PC-3 (cell line): ENCODE measurements around the gene NR3C1. TPM values are rescaled to one million over a fixed set of nuclear protein-coding genes. Genes with fewer than 3 reads are reported as not detected.

Experiments
- ATAC-seq: fragments of 200-7000 bp; cut with Tn5 transposase; 2 replicates; pipeline ENCODE4 v1.9.1; 2020; ENCODE audit warnings: mild to moderate bottlenecking, moderate library complexity
- BruUV-seq: library from RNA; stranded (reverse); fragments of 400-500 nt; replicated peaks from 2 replicates; lab custom pipeline; 2021; lab: Mats Ljungman, UMichigan
- CTCF ChIA-PET: fragments of 300-600 bp; sonication (Branson Sonifier 250); formaldehyde crosslinking; loops from one replicate; lab custom pipeline; 2022; ENCODE audit warnings: antibody characterized with exemption; lab: Charles Lee
- POLR2A ChIA-PET: fragments of 300-600 bp; sonication (Branson Sonifier 250); formaldehyde crosslinking; loops from one replicate; lab custom pipeline; 2022; ENCODE audit warnings: antibody characterized with exemption; ENCODE audit not compliant: unreplicated experiment; lab: Charles Lee
- DNase-seq: peaks from one replicate; pipeline ENCODE4 v3.0.0-alpha.2; 2015
- H2AFZ ChIP-seq: fragments of 300-600 bp; sonication (generic); 2 replicates; pipeline ENCODE4 v1.6.0; 2016; ENCODE audit warnings: antibody characterized with exemption, low read length
- H3F3A ChIP-seq: fragments of 300-600 bp; sonication (generic); one replicate; pipeline ENCODE4 v1.6.0; 2017; ENCODE audit warnings: antibody characterized with exemption, low read length, control low read depth, mild to moderate bottlenecking; ENCODE audit not compliant: unreplicated experiment
- H3K27ac ChIP-seq: fragments of 300-600 bp; sonication (generic); 2 replicates; pipeline ENCODE4 v1.5.1; 2016; ENCODE audit warnings: mild to moderate bottlenecking, low read length
- H3K27me3 ChIP-seq: fragments of 300-600 bp; sonication (generic); 2 replicates; pipeline ENCODE4 v1.6.1; 2016; ENCODE audit warnings: low read length, mixed read lengths
- H3K36me3 ChIP-seq: fragments of 300-600 bp; sonication (generic); 2 replicates; pipeline ENCODE4 v1.6.1; 2016; ENCODE audit warnings: low read depth, mixed run types, low read length, mixed read lengths
- H3K4me1 ChIP-seq: fragments of 300-600 bp; sonication (generic); 2 replicates; pipeline ENCODE4 v1.5.1; 2016; ENCODE audit warnings: low read length; ENCODE audit not compliant: insufficient read depth
- H3K4me2 ChIP-seq: fragments of 300-600 bp; sonication (generic); 2 replicates; pipeline ENCODE4 v1.6.0; 2016; ENCODE audit warnings: low read length
- H3K4me3 ChIP-seq: fragments of 300-600 bp; sonication (generic); 2 replicates; pipeline ENCODE4 v1.5.1; 2016; ENCODE audit warnings: mild to moderate bottlenecking, low read length, mixed read lengths
- H3K79me2 ChIP-seq: fragments of 300-600 bp; sonication (generic); 2 replicates; pipeline ENCODE4 v1.6.1; 2017; ENCODE audit warnings: low read length, mixed read lengths
- H3K9ac ChIP-seq: fragments of 300-600 bp; sonication (generic); 2 replicates; pipeline ENCODE4 v1.6.0; 2016; ENCODE audit warnings: mild to moderate bottlenecking, low read length
- H3K9me2 ChIP-seq: fragments of 300-600 bp; sonication (generic); replicated peaks from 2 replicates; pipeline ENCODE4 v1.6.1; 2016; ENCODE audit warnings: mixed run types, low read length, mixed read lengths
- H3K9me3 ChIP-seq: fragments of 300-600 bp; sonication (generic); 2 replicates; pipeline ENCODE4 v1.6.1; 2016; ENCODE audit warnings: low read length, mixed read lengths
- H4K20me1 ChIP-seq: fragments of 300-600 bp; sonication (generic); 2 replicates; pipeline ENCODE4 v1.6.1; 2016; ENCODE audit warnings: low read length, mixed read lengths
- EZH2 ChIP-seq: fragments of 300-600 bp; sonication (generic); IDR thresholded peaks from one replicate; pipeline ENCODE4 v1.6.1; 2017; ENCODE audit warnings: antibody characterized with exemption, mild to moderate bottlenecking, low read length; ENCODE audit not compliant: unreplicated experiment
- EZH2phosphoT487 ChIP-seq: fragments of 300-600 bp; sonication (generic); IDR thresholded peaks from 2 replicates; pipeline ENCODE4 v1.6.1; 2018; ENCODE audit warnings: mild to moderate bottlenecking, antibody characterized with exemption, low read length, borderline replicate concordance
- intact Hi-C: fragments of 100-400 bp; cut with micrococcal nuclease; formaldehyde crosslinking; loops from 2 replicates; pipeline ENCODE4 v1.9.0; 2023
- total RNA-seq: library from RNA; depleted of rRNA; stranded (reverse); fragments of >200 nt; gene quantifications from 2 replicates; pipeline ENCODE4 v1.2.3, GENCODE V29; 2014
- TF ChIP-seq, protein P1 (sequence below): fragments of 300-600 bp; sonication (generic); conservative IDR thresholded peaks from 2 replicates; pipeline ENCODE4 v1.5.1; 2017; ENCODE audit warnings: antibody characterized with exemption, low read depth, mild to moderate bottlenecking, low read length

Gene NR3C1
- total RNA-seq, 1 experiment from 2014 or later: 13.0 TPM

DNA sequence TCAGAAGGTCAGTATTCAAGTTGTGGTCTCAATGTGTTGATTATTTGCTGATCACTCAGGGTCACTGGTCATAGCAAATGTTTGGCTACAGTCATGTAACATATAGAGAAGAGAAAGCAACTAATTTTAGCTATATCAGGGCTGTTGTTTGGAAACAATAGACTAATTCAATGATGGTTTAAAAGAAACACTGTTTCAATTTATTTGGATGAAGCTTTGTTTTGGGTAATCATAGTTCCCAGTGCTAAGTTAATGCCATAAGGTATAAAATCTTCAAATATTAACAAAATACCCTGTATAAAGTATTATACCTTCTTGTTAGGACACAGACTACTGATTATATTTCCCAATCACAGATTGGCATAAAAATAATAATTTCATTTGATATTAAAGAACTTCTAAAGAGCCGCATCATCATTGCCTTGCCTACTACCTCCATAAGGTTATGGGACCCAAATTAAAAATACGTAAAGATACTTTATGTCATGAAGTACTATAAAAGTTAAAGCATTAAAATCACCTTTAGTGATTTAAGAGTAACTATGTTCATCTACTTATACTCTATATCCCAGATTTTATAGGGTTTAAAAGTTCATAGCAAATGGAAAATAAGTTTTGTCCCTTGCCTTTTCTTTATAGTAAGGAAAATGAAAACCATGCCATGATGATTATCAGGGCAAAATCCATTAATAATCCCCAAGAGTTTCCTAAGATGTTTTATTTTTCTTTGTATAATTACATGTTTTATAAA is 6.0 kb downstream of the NR3C1 start:
- Histone ChIP-seq H3F3A (no peaks in the 10 kb centered on the region), H3K9me2 (no peaks in the 10 kb centered on the region), H3K27ac (no peak overlapping the region), H4K20me1 (peaks cover 89% of the 10 kb centered on the region), H3K4me3 (peak overlapping the region; percentile 92), H3K9ac (peak overlapping the region; percentile 13; the same call in 1 of the 2 replicates), H3K4me1 (peaks cover 72% of the 10 kb centered on the region), H3K27me3 (no peaks in the 10 kb centered on the region), H2AFZ (no peak overlapping the region), H3K79me2 (peaks cover 100% of the 10 kb centered on the region), H3K4me2 (peak overlapping the region; percentile 98), H3K36me3 (peaks cover 11% of the 10 kb centered on the region), H3K9me3 (no peaks in the 10 kb centered on the region)
- POLR2A ChIA-PET: no interaction called here
- no TSS peak for BruUV-seq
- ATAC-seq: no peak
- DNase-seq: no peak
- TF ChIP-seq EZH2 (no peak), EZH2phosphoT487 (no peak)
- TF ChIP-seq, protein P1, sequence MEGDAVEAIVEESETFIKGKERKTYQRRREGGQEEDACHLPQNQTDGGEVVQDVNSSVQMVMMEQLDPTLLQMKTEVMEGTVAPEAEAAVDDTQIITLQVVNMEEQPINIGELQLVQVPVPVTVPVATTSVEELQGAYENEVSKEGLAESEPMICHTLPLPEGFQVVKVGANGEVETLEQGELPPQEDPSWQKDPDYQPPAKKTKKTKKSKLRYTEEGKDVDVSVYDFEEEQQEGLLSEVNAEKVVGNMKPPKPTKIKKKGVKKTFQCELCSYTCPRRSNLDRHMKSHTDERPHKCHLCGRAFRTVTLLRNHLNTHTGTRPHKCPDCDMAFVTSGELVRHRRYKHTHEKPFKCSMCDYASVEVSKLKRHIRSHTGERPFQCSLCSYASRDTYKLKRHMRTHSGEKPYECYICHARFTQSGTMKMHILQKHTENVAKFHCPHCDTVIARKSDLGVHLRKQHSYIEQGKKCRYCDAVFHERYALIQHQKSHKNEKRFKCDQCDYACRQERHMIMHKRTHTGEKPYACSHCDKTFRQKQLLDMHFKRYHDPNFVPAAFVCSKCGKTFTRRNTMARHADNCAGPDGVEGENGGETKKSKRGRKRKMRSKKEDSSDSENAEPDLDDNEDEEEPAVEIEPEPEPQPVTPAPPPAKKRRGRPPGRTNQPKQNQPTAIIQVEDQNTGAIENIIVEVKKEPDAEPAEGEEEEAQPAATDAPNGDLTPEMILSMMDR: no peak
- intact Hi-C loops: loop anchor here (10.0 kb wide), 1 partner anchor 293 kb away; no protein-coding TSS in a partner anchor
- CTCF ChIA-PET: interaction anchor here (0.7 kb wide), 1 partner anchor 315 kb away, joined by 3 read pairs; no protein-coding TSS in a partner anchor

DNA sequence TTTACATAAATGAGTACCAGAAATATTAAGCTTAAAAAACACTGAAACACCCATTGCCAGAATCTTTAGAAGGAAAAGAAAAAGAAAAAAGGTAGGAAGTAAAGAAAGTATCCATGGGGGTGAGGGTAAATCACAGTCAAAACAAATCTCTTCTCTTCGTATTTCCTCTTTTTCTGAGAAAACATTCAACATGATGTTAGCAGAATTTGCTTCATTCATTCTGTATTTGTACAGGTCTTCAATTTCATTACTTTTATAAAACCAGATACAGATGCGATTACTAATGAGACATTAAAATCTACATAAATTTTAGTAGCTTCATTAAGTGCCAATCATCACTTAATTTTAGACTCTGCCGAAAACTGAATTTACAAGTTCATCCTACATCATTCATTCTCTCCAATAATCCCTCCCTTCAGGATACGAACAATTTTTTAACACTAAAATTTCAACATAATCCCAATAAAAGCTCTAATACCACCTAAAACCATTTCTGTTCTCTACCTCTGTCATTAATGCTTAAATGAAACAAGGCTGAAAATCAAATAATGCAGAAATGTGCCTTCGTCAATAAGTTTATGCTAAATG is 7.0 kb downstream of the NR3C1 start:
- Histone ChIP-seq H3K27ac (peak overlapping the region; percentile 48), H4K20me1 (peaks cover 81% of the 10 kb centered on the region), H2AFZ (no peak overlapping the region), H3K79me2 (peaks cover 100% of the 10 kb centered on the region), H3K4me2 (peak overlapping the region; percentile 98), H3K9me2 (no peaks in the 10 kb centered on the region), H3K27me3 (no peaks in the 10 kb centered on the region), H3K9ac (peak overlapping the region; percentile 39), H3K36me3 (peaks cover 11% of the 10 kb centered on the region), H3K4me3 (peak overlapping the region; percentile 92), H3K9me3 (no peaks in the 10 kb centered on the region), H3K4me1 (peaks cover 71% of the 10 kb centered on the region), H3F3A (no peaks in the 10 kb centered on the region)
- no TSS peak for BruUV-seq
- ATAC-seq: no peak
- intact Hi-C loops: loop anchor here (10.0 kb wide), 1 partner anchor 292 kb away; no protein-coding TSS in a partner anchor
- ChIA-PET POLR2A (no interaction called here), CTCF (interaction anchor here (0.7 kb wide), 1 partner anchor 314 kb away, joined by 3 read pairs; no protein-coding TSS in a partner anchor)
- no peak for TF ChIP-seq EZH2
- TF ChIP-seq, protein P1: no peak
- no peak for TF ChIP-seq EZH2phosphoT487
- no peak for DNase-seq
